Stimulated activated CD8-positive, alpha-beta memory T cell treated with anti-CD3 and anti-CD28 coated beads, Interleukin-15, amount 100 ng/mL, for 24 hours (primary cell): ENCODE measurements around the gene GYS2.
"Not testable (repeated sequence)": the region's sequence is repeated elsewhere in the genome, so short reads cannot be mapped to it uniquely, and the experiment has no call there.

Experiments used
- DNase-seq: peaks from one replicate; pipeline ENCODE4 v3.0.0-alpha.2; 2020; ENCODE audit warnings: low read depth

GYS2 gene

DNA sequence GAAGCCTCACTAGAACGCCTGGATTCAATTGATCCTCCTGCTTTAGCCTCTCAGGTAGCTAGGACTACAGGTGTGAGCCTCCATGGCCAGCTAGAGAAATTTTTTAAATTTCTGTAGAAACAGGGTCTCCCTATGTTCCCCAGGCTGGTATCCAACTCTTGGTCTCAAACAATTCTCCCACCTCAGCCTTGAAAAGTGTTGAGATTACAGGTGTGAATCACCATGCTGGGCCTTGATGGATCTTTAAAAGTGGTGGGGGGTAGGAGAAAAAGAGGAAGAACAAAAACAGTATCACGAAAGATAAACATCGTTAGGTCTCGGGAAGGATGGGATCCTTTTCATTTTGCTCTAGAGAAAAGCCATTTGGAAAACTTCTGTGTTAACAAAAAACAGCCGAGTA, 4.5 kb downstream of the GYS2 start:
- no peak for DNase-seq

GRCh38 chr12:21599143-21599999, 5.3 kb downstream of the GYS2 start:
- DNase-seq, result no peak

- DNase-seq, result no peak
Measured at GRCh38 chr12:21598651-21599050, 6.0 kb downstream of the GYS2 start.

DNA sequence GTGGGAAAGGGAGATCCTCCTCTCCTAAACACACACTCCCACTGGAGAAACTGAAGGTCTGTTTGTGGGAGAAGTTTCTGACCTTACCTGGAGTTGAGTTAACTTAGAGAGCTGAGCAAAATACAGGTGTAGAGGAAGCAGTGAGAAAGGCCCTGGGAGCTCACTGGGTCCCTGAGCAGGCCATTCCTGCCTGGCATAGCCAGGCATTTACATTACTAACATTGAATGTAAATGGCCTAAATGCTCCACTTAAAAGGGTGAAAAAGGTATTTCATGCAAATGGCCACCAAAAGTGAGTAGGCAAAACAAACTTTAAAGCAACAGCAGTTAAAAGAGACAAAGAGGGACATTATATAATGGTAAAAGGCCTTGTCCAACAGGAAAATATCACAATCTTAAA, 9.3 kb downstream of the GYS2 start:
- not testable (repeated sequence) for DNase-seq

GRCh38 chr12:21585485-21585884, 19.2 kb downstream of the GYS2 start:
- DNase-seq, result no peak

GRCh38 chr12:21584403-21585182, 20.1 kb downstream of the GYS2 start:
- DNase-seq, result not testable (repeated sequence)

GRCh38 chr12:21583587-21583986, 21.1 kb downstream of the GYS2 start:
- DNase-seq, result no peak

DNA sequence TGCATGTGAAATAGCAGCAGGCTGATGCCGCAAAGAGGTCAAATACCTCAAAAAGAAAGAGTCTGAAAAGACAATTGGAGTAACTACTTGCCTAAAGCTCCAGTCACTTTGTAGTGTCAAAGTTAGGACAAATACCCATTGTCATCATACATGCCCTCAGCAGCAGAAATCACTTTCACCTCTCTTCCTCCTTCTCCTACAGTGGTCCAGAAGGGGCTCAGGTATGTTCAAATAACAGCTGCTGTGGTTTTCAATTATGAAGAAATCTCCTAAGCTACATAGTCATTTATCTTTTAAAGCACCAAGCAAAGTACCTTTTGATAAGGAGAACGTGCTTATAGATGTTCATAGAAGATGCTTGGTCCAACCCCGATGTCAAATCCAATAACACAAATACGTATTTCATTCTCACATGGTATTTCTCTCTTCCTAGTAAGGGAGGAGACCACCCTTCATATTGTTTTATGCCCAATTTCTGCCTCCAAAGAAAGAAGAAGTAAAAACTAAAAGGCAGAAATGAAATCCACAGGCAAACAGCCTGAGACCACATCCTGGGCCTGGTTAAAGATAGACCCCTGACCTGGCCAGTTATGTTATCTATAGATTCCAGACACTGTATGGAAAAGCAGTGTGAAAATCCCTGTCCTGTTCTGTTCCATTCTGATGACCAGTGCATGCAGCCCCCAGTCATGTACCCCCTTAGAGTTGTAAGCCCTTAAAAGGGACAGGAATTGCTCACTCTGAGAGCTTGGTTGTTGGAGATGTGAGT, 23.7 kb downstream of the GYS2 start:
- no peak for DNase-seq

GRCh38 chr12:21577516-21577915, 27.1 kb downstream of the GYS2 start:
- no peak for DNase-seq

DNA sequence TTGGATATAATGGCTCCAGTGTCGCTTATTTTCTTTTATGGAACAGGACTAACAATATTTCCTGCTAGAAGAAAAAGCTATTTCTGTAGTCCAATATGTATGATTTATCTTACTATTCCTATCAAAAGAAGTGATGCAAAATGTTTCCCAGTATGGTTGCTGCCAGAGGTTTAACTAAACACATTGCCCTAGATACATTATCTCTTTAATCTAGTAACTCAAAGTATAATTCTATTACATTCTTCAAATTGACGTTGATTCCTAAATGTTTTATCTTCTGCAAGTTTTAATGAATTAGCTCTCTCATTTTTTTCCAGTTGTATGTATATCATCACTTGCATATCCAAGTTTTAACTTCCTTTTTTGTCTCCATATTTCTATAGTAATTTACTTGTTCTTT, 28.2 kb downstream of the GYS2 start:
- no peak for DNase-seq

DNA sequence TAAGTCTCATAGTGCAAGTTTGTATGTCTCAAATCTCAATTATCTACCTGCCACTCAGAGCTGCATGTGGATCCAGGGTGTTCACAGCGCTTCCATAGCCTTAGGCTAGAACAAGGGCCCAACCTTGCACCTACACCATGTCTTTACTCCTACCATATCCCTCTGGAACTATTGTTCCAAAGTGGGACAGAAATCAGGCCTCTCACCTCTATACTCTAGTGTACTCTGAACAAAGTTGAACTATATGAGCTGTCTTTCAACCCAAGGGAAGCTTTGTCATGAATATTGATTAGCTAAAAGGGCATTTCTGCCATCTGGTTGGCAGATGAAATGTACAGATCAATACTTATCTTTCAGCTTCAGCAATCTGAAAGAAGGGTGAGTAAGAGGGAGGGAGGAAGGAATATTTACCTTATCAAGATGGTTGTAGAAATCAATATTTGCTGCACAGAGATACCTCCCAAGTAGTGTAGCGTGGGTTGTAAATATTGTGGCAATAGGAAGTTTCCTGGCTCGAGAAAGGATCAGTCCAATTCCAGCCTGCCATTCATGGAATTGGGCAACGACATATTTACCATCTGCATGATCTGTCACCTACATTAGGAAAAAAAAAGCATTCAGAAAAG, 30.8 kb downstream of the GYS2 start:
- DNase-seq, result no peak

DNA sequence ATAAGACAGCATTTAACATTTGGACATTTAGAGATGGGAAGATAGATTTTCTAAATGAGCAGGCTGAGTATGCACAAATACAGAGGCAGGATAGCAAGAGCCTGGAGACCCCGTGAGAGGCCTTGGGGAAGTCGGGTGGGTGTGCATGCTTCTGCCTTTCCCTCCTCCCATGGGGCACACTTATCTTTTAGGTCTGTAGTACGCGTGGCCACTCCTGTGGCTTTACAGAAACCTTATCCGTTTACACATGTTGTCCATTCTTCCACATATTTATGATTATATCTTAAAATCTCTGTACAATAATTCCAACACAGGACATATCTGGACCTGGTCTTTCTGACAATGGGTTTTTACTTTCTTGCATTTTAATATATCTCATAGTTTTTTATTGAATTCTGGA, 33.6 kb downstream of the GYS2 start:
- DNase-seq, result no peak

GRCh38 chr12:21568115-21568514, 36.5 kb downstream of the GYS2 start:
- no peak for DNase-seq

GRCh38 chr12:21566907-21567394, 37.7 kb downstream of the GYS2 start:
- DNase-seq, result no peak

DNA sequence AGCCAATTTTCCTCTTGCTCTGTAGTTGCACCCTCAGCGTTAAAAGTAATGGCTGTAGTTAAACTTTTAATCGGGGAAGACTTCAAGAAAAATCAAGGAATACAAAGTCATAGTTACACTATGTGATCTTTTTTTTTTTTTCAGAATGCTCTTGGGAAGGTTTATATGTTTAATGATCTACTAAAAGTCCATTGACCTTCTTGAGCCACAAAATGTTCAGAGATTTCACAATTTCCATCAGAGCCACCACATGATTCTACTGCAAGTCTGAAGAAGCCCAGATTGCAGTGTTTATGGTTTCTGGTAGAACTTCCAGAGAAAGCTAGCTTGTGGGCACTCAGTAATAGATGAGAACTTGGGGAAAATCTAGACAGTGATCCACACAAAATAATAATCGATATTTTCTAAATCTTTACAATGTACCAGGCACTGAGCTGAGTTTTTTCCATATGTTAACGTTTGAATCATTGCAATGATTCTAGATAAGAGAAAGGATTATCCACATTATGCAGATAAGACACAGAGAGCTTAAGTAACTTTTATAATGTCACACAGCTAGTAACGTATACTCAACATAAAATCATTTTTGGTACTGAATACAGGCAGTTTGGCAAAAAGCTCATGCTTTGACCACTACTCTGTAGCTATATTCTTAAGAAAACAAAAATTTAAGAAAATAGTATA, 38.3 kb downstream of the GYS2 start:
- DNase-seq, result no peak

DNA sequence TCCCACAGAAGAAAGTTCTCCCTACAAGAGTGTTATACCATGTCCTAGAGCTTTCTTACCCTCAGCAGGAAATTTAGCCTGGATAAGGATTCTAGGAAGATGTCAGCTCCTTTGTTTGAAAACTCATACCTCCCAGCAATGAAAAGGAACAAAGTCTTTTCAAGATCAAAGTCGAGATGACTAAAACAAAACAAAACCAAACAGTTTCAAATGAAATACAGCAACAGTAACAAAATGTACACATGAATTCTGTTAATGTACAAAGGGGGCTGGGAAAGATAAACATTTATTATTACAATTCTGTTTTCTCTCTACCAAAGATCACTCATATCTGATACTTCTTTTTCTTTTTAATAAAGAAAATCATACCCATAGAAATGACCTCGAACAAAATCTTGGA, 41.8 kb downstream of the GYS2 start:
- no peak for DNase-seq

DNA sequence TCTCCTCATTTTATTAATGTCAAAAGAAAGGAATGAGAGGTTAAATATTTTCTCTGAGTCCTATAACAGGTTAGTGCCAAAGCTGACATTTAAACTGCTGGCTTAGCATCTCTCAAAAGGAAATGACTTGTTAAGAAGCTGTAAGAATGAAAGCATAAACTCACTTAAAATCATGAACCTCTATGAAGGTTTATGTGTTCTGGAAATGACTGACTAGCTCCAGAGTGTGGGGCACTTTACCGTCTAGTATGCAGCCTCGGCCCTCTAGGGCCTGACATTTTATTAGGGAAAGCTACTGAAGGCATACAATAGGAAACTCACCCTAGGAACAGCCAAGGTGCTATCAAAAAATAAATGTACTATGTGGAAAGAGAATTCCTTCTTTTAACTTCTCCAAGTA, 43.5 kb downstream of the GYS2 start:
- DNase-seq, result no peak

DNA sequence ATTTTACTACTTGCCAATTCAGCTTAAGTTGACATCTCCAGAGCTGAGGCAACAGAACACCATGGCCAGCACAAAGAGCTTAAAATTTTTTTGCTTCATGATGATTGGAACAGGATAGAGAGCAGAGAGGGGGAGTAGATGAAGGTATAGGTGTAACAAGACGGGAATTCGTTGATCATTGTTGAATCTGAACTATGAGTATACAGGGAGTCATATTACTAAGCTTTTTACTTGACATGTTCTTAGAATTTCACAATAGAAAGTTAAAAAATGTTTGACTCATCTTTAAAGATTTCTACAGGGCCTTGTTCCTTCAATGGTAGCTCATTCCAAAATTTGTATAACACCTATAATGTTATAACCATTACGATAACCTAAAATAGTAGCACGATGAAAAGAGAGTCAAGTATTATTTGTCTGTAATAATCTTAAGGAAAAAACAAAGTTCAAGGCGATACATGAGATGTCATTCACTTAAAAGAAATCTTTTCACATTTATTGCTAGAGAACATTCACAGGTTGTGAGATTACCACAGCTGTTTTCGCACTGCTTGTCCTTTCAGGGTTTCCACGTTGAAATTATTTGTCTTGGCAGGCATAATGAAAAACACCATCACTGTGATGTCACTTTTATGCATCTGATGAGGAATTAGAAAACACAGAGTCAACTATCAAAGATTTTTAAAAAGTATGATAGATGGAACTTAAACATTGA, 44.6 kb downstream of the GYS2 start:
- no peak for DNase-seq

DNA sequence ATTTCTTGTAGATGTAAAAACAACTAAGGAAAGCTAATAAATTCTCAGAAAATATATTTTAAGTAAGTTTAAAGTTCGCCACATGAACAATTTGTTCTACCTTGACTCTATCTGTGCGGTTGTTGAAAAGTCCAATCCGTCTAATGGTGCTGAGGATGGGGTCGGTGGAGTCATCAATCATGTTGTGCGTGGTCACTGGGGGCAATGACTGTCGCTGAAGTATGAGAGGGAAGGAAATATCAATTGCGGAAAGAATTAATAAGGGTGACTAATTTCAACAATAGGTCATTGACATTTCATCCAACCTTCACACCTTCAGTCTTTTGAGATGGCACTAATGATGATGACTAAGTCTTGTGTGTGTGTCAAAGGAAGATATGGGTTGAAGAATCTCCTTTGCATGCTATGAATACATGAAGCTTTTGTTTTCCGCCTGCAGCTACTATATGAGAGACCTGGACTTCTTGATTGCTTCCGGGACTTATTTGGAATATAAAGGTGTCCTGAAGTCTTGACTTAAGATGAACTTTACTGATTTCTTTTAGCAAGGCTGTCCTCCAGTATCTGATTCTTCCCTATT, 46.5 kb downstream of the GYS2 start:
- no peak for DNase-seq

GRCh38 chr12:21553329-21553675, 51.3 kb downstream of the GYS2 start:
- no peak for DNase-seq
